Uterus (tissue), 4 donors: ENCODE results near the gene ABRAXAS1. TPM values are rescaled to one million over a fixed set of nuclear protein-coding genes. Genes with fewer than 3 reads are reported as not detected.

Source experiments
- DNase-seq, 2 donors: peaks; one replicate each; pipeline ENCODE4 v3.0.0-alpha.2; 2019 to 2020
- H3K27ac ChIP-seq, 2 donors: fragments of 200-600 bp; sonication (generic); 1 replicate in 1 of 2; 2 replicates in 1 of 2; pipeline ENCODE4 v1.5.1; 2016 to 2018
- H3K27me3 ChIP-seq, 2 donors: fragments of 200-600 bp; sonication (generic); one replicate each; pipeline ENCODE4 v1.5.1; 2018 to 2019; ENCODE audit warnings: control low read depth in 1 of 2
- H3K36me3 ChIP-seq, 2 donors: fragments of 200-600 bp; sonication (generic); one replicate each; pipeline ENCODE4 v1.5.1; 2019; ENCODE audit warnings: control low read depth in 1 of 2
- H3K4me1 ChIP-seq, 2 donors: fragments of 200-600 bp; sonication (generic); one replicate each; pipeline ENCODE4 v1.5.1; 2018 to 2019; ENCODE audit warnings: control low read depth in 1 of 2
- H3K4me3 ChIP-seq, 2 donors: fragments of 200-600 bp; sonication (generic); 1 replicate in 1 of 2; 2 replicates in 1 of 2; pipeline ENCODE4 v1.5.1; 2018 to 2019; ENCODE audit warnings: mild to moderate bottlenecking in 1 of 2
- H3K9me3 ChIP-seq, 2 donors: fragments of 200-600 bp; sonication (generic); one replicate each; pipeline ENCODE4 v1.5.1; 2019; ENCODE audit warnings: control low read depth in 1 of 2
- CTCF ChIP-seq, 4 experiments: fragments of 200-600 bp in 2 of 4; fragments of 450-650 bp in 2 of 4; sonication (generic) in 2 of 4; IDR thresholded peaks; one replicate each; pipeline ENCODE4 v1.5.1; 2016 to 2019; ENCODE audit warnings: antibody characterized with exemption in 4 of 4, mild to moderate bottlenecking in 2 of 4, moderate library complexity in 1 of 4
- POLR2A ChIP-seq, 2 donors: fragments of 450-650 bp; IDR thresholded peaks; one replicate each; pipeline ENCODE4 v1.6.1; 2016; ENCODE audit warnings: antibody characterized with exemption in 2 of 2, mild to moderate bottlenecking in 1 of 2, moderate library complexity in 1 of 2
- intact Hi-C: fragments of 100-400 bp; cut with DNase I; formaldehyde crosslinking; loops from one replicate; pipeline ENCODE4 v1.15.1; 2023; ENCODE audit warnings: low total_unique reads
- total RNA-seq, 4 donors: library from RNA; depleted of rRNA in 3 of 4; stranded (reverse); fragments of >200 nt in 3 of 4; gene quantifications; one replicate each; pipeline versions ENCODE4 v1.1.0 to v1.2.4, GENCODE V29; 2014 to 2023
- donor health status: DM: yes; HTN: yes; CAD: no.

The ABRAXAS1 gene
- total RNA-seq, 4 donors from 2014 or later: 7.4 to 61.5 (median 29.3) TPM

DNA sequence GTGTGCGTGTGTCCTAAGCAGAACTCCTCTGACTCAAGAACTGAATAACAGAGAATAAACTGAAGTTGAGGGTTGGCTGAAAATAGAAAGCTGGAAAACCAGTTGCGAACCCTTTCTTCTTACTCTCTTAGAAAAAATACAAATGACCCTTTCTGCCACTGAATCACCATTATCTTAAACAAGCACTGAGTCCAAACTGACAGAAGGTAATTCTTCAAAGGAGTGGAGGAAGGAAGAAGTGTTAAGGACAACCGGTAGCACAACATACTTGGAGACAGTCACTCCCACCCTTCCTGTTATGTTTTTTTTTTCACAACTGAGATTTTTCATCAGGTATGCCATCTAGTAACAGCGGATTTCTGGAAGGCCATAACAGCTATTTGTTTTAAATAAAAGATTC is 67.3 kb downstream of the ABRAXAS1 start:
- Histone ChIP-seq H3K36me3 (no peaks in the 10 kb centered on the region), H3K4me3 (no peak overlapping the region), H3K4me1 (no peaks in the 10 kb centered on the region), H3K27ac (no peak overlapping the region), H3K9me3 (no peaks in the 10 kb centered on the region), H3K27me3 (no peaks in the 10 kb centered on the region)
- no peak for TF ChIP-seq POLR2A (IDR thresholded peaks at IDR 0.05)
- no peak for TF ChIP-seq CTCF (IDR thresholded peaks at IDR 0.05)
- DNase-seq: no peak
- intact Hi-C loops: no loop called here

DNA sequence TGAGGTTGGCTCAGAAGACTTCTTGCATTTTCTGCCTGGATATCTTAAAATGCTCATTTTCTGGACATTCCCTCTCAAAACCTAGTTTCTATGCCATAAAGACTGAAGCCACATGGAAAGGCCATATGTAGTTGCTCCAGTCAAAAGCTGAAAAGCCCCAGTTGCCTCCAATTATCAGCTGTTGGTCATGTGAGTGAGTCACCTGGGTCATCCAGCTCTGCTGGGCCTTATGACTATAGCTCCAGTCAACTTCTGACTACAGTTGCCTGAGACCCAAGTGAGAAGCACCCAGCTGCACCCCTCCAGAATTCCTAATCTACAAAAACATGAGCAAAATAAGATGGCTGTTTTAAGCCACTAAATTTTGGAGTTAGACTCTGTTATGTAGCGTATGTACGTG is 71.2 kb downstream of the ABRAXAS1 start:
- Histone ChIP-seq H3K27me3 (no peaks in the 10 kb centered on the region), H3K9me3 (no peaks in the 10 kb centered on the region), H3K4me3 (no peak overlapping the region), H3K36me3 (no peaks in the 10 kb centered on the region), H3K27ac (no peak overlapping the region), H3K4me1 (no peaks in the 10 kb centered on the region)
- TF ChIP-seq POLR2A (IDR thresholded peaks at IDR 0.05) (no peak), CTCF (IDR thresholded peaks at IDR 0.05) (no peak)
- no peak for DNase-seq
- intact Hi-C loops: no loop called here

Other genes with a start within 250 kb of the ABRAXAS1 start
- gene COQ2, start 200.3 kb downstream of the ABRAXAS1 start, total RNA-seq: 10 to 100 TPM in 2 of 4 donors, 1 to 10 TPM in 2; 3.2 to 22.6 (median 9.5) TPM
- gene HPSE, start 150.3 kb downstream of the ABRAXAS1 start, total RNA-seq: 10 to 100 TPM in 1 of 4 donors, 1 to 10 TPM in 3; 1.3 to 10.2 (median 5.8) TPM
- gene HELQ, start 29.3 kb downstream of the ABRAXAS1 start, total RNA-seq: 10 to 100 TPM; 17.9 to 48.7 (median 25.2) TPM
- gene MRPS18C, start 29.0 kb downstream of the ABRAXAS1 start, total RNA-seq: 10 to 100 TPM in 3 of 4 donors, 1 to 10 TPM in 1; 7.7 to 55.5 (median 16.8) TPM
- 1 to 10 TPM; 3.8 to 8.1 (median 4.7) TPM for gene GPAT3, start 51.0 kb upstream of the ABRAXAS1 start, total RNA-seq